WTC11 (cell line): ENCODE data around the gene TAMM41. TPM values are rescaled to one million over a fixed set of nuclear protein-coding genes. Genes with fewer than 3 reads are reported as not detected.

Experiments used
- ATAC-seq: fragments of 200-7000 bp; cut with Tn5 transposase; 2 replicates; pipeline ENCODE4 v1.10.0; 2021; ENCODE audit warnings: mild to moderate bottlenecking, moderate library complexity
- CTCF ChIA-PET: fragments of 300-600 bp; sonication (Branson Sonifier 250); formaldehyde crosslinking; loops from one replicate; lab custom pipeline; 2021; ENCODE audit warnings: antibody characterized with exemption; lab: Charles Lee
- POLR2A ChIA-PET: fragments of 350-600 bp; sonication (Branson Sonifier 250); formaldehyde crosslinking; loops from one replicate; lab custom pipeline; 2021; ENCODE audit warnings: antibody characterized with exemption; lab: Charles Lee
- DNase-seq: peaks from one replicate; pipeline ENCODE4 v3.0.0; 2021; ENCODE audit warnings: low spot score
- H3K27ac Mint-ChIP-seq: 2 replicates; pipeline ENCODE4 v1.8.0; 2021; ENCODE audit warnings: mixed read lengths
- H3K27me3 Mint-ChIP-seq: 2 replicates; pipeline ENCODE4 v1.8.0; 2021; ENCODE audit warnings: low read depth, mild to moderate bottlenecking, moderate library complexity, mixed read lengths
- H3K36me3 Mint-ChIP-seq: 2 replicates; pipeline ENCODE4 v1.8.0; 2021; ENCODE audit warnings: mixed read lengths
- H3K4me1 Mint-ChIP-seq: 2 replicates; pipeline ENCODE4 v1.8.0; 2022; ENCODE audit warnings: mixed read lengths
- H3K4me3 Mint-ChIP-seq: 2 replicates; pipeline ENCODE4 v1.8.0; 2021; ENCODE audit warnings: mild to moderate bottlenecking, moderate library complexity, mixed read lengths
- H3K9me3 Mint-ChIP-seq: 2 replicates; pipeline ENCODE4 v1.8.0; 2021; ENCODE audit warnings: mixed read lengths
- AFF4 ChIP-seq: sonication (generic); formaldehyde crosslinking; IDR thresholded peaks from 2 replicates; pipeline ENCODE4 v1.8.1; 2023; ENCODE audit warnings: mild to moderate bottlenecking, missing genetic modification reagents, borderline replicate concordance
- ARID4B ChIP-seq: sonication (generic); formaldehyde crosslinking; IDR thresholded peaks from 2 replicates; pipeline ENCODE4 v1.8.0; 2023; ENCODE audit warnings: missing genetic modification reagents, mild to moderate bottlenecking, borderline replicate concordance
- CDX4 ChIP-seq: fragments of 250-450 bp; sonication (Bioruptor Pico); IDR thresholded peaks from 2 replicates; pipeline ENCODE4 v1.9.0; 2021; ENCODE audit warnings: moderate library complexity, mild to moderate bottlenecking, inconsistent platforms, borderline replicate concordance
- CREM ChIP-seq: sonication (generic); formaldehyde crosslinking; IDR thresholded peaks from 2 replicates; pipeline ENCODE4 v1.8.1; 2022; ENCODE audit warnings: mild to moderate bottlenecking, missing genetic modification reagents, moderate library complexity
- FOXJ3 ChIP-seq: sonication (generic); formaldehyde crosslinking; IDR thresholded peaks from 2 replicates; pipeline ENCODE4 v1.9.0; 2021; ENCODE audit warnings: missing genetic modification reagents, mild to moderate bottlenecking, borderline replicate concordance
- FOXP4 ChIP-seq: sonication (generic); formaldehyde crosslinking; IDR thresholded peaks from 2 replicates; pipeline ENCODE4 v1.8.0; 2022; ENCODE audit warnings: mild to moderate bottlenecking, missing genetic modification reagents
- GRHL2 ChIP-seq: fragments of 250-450 bp; sonication (Bioruptor Pico); IDR thresholded peaks from 2 replicates; pipeline ENCODE4 v1.8.0; 2022; ENCODE audit warnings: mild to moderate bottlenecking, moderate library complexity; ENCODE audit not compliant: insufficient replicate concordance, severe bottlenecking
- NFYB ChIP-seq: sonication (generic); formaldehyde crosslinking; conservative IDR thresholded peaks from 2 replicates; pipeline ENCODE4 v1.8.0; 2022; ENCODE audit warnings: low read depth, missing genetic modification reagents
- NR2C2 ChIP-seq: sonication (generic); formaldehyde crosslinking; IDR thresholded peaks from 2 replicates; pipeline ENCODE4 v1.8.0; 2022; ENCODE audit warnings: mild to moderate bottlenecking, missing genetic modification reagents
- NR3C1 ChIP-seq: sonication (generic); formaldehyde crosslinking; conservative IDR thresholded peaks from 2 replicates; pipeline ENCODE4 v1.8.1; 2023; ENCODE audit warnings: low read depth, mild to moderate bottlenecking, missing genetic modification reagents
- TCF7 ChIP-seq: sonication (generic); formaldehyde crosslinking; IDR thresholded peaks from 2 replicates; pipeline ENCODE4 v1.8.0; 2022; ENCODE audit warnings: mild to moderate bottlenecking, low read depth, missing genetic modification reagents, moderate library complexity
- TEAD4 ChIP-seq: sonication (generic); formaldehyde crosslinking; IDR thresholded peaks from 2 replicates; pipeline ENCODE4 v1.8.0; 2022; ENCODE audit warnings: mild to moderate bottlenecking, missing genetic modification reagents
- ZNF317 ChIP-seq: sonication (generic); formaldehyde crosslinking; IDR thresholded peaks from 2 replicates; pipeline ENCODE4 v1.8.1; 2023; ENCODE audit warnings: low read depth, mild to moderate bottlenecking, moderate library complexity, missing genetic modification reagents, borderline replicate concordance
- ZNF416 ChIP-seq: fragments of 250-450 bp; sonication (Bioruptor Pico); IDR thresholded peaks from 2 replicates; pipeline ENCODE4 v1.9.0; 2021; ENCODE audit warnings: mild to moderate bottlenecking, inconsistent platforms
- ZNF671 ChIP-seq: fragments of 250-450 bp; sonication (Bioruptor Pico); IDR thresholded peaks from 2 replicates; pipeline ENCODE4 v1.8.0; 2021; ENCODE audit warnings: mild to moderate bottlenecking
- total RNA-seq: library from RNA; stranded (reverse); gene quantifications from 3 replicates; pipeline ENCODE4 v1.2.3, GENCODE V29; 2021
- TF ChIP-seq, protein P1 (sequence below): sonication (generic); formaldehyde crosslinking; IDR thresholded peaks from 2 replicates; pipeline ENCODE4 v1.8.0; 2023; ENCODE audit warnings: mild to moderate bottlenecking, missing genetic modification reagents
- TF ChIP-seq, protein P2 (sequence below): sonication (generic); formaldehyde crosslinking; IDR thresholded peaks from 2 replicates; pipeline ENCODE4 v1.8.0; 2022; ENCODE audit warnings: mild to moderate bottlenecking, missing genetic modification reagents
- TF ChIP-seq, protein P3 (sequence below): sonication (generic); formaldehyde crosslinking; IDR thresholded peaks from 2 replicates; pipeline ENCODE4 v1.8.1; 2023; ENCODE audit warnings: mild to moderate bottlenecking, missing genetic modification reagents

The TAMM41 gene
- total RNA-seq, 1 experiment from 2014 or later, result 23.0 TPM

GRCh38 chr3:11844891-11845290 lies 1.8 kb downstream of the TAMM41 start:
- TF ChIP-seq ZNF416 (CRISPR knock-in tag) (no peak), ZNF671 (CRISPR knock-in tag) (no peak), TCF7 (no peak), NR2C2 (CRISPR knock-in tag) (no peak), ARID4B (CRISPR knock-in tag) (no peak), FOXJ3 (CRISPR knock-in tag) (no peak), ZNF317 (CRISPR knock-in tag) (no peak), NFYB (CRISPR knock-in tag) (no peak), GRHL2 (no peak), AFF4 (CRISPR knock-in tag) (no peak), CDX4 (CRISPR knock-in tag) (no peak), CREM (CRISPR knock-in tag) (no peak), FOXP4 (CRISPR knock-in tag) (no peak), TEAD4 (CRISPR knock-in tag) (no peak), NR3C1 (CRISPR knock-in tag) (no peak)
- TF ChIP-seq, protein P1, sequence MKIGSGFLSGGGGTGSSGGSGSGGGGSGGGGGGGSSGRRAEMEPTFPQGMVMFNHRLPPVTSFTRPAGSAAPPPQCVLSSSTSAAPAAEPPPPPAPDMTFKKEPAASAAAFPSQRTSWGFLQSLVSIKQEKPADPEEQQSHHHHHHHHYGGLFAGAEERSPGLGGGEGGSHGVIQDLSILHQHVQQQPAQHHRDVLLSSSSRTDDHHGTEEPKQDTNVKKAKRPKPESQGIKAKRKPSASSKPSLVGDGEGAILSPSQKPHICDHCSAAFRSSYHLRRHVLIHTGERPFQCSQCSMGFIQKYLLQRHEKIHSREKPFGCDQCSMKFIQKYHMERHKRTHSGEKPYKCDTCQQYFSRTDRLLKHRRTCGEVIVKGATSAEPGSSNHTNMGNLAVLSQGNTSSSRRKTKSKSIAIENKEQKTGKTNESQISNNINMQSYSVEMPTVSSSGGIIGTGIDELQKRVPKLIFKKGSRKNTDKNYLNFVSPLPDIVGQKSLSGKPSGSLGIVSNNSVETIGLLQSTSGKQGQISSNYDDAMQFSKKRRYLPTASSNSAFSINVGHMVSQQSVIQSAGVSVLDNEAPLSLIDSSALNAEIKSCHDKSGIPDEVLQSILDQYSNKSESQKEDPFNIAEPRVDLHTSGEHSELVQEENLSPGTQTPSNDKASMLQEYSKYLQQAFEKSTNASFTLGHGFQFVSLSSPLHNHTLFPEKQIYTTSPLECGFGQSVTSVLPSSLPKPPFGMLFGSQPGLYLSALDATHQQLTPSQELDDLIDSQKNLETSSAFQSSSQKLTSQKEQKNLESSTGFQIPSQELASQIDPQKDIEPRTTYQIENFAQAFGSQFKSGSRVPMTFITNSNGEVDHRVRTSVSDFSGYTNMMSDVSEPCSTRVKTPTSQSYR (CRISPR knock-in tag), result no peak
- TF ChIP-seq, protein P2, sequence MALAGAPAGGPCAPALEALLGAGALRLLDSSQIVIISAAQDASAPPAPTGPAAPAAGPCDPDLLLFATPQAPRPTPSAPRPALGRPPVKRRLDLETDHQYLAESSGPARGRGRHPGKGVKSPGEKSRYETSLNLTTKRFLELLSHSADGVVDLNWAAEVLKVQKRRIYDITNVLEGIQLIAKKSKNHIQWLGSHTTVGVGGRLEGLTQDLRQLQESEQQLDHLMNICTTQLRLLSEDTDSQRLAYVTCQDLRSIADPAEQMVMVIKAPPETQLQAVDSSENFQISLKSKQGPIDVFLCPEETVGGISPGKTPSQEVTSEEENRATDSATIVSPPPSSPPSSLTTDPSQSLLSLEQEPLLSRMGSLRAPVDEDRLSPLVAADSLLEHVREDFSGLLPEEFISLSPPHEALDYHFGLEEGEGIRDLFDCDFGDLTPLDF, result no peak
- TF ChIP-seq, protein P3, sequence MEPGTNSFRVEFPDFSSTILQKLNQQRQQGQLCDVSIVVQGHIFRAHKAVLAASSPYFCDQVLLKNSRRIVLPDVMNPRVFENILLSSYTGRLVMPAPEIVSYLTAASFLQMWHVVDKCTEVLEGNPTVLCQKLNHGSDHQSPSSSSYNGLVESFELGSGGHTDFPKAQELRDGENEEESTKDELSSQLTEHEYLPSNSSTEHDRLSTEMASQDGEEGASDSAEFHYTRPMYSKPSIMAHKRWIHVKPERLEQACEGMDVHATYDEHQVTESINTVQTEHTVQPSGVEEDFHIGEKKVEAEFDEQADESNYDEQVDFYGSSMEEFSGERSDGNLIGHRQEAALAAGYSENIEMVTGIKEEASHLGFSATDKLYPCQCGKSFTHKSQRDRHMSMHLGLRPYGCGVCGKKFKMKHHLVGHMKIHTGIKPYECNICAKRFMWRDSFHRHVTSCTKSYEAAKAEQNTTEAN (CRISPR knock-in tag), result no peak
- H3K27me3 Mint-ChIP-seq, result peaks cover 18% of the 10 kb centered on the region
- DNase-seq, result no peak
- H3K27ac Mint-ChIP-seq, result no peak overlapping the region
- peaks cover 34% of the 10 kb centered on the region for H3K36me3 Mint-ChIP-seq
- peak overlapping the region; percentile 97 for H3K4me3 Mint-ChIP-seq
- peaks cover 8% of the 10 kb centered on the region for H3K9me3 Mint-ChIP-seq
- ATAC-seq, result no peak
- ChIA-PET CTCF (no interaction called here), POLR2A (no interaction called here)
- H3K4me1 Mint-ChIP-seq, result peaks cover 12% of the 10 kb centered on the region
